Right lobe of liver (tissue), 6 donors: Measurements from ENCODE around the gene MARCHF10. TPM values are rescaled to one million over a fixed set of nuclear protein-coding genes. Genes with fewer than 3 reads are reported as not detected.

Source experiments
- ATAC-seq, 4 donors: fragments of 200-7000 bp; cut with Tn5 transposase; one replicate each; pipeline ENCODE4 v1.9.1; 2020; ENCODE audit warnings: mild to moderate bottlenecking in 4 of 4, moderate library complexity in 4 of 4
- DNase-seq, 3 donors: peaks; one replicate each; pipeline ENCODE4 v3.0.0-alpha.2; 2020
- H3K27ac ChIP-seq, 3 donors: fragments of 200-600 bp; one replicate each; pipeline ENCODE4 v1.8.0; 2022
- H3K27me3 ChIP-seq, 2 donors: fragments of 200-600 bp; one replicate each; pipeline ENCODE4 v1.8.0; 2022
- H3K36me3 ChIP-seq, 4 donors: fragments of 200-600 bp; sonication (generic) in 1 of 4; one replicate each; pipeline versions ENCODE4 v1.5.1 to v1.8.0; 2017 to 2022; ENCODE audit warnings: control low read depth in 1 of 4
- H3K4me1 ChIP-seq, 4 donors: fragments of 200-600 bp; sonication (generic) in 1 of 4; one replicate each; pipeline versions ENCODE4 v1.5.1 to v1.8.0; 2017 to 2022; ENCODE audit warnings: control low read depth in 1 of 4
- H3K4me3 ChIP-seq, 3 donors: fragments of 200-600 bp; one replicate each; pipeline ENCODE4 v1.8.0; 2022
- H3K9me3 ChIP-seq, 4 donors: fragments of 200-600 bp; sonication (generic) in 1 of 4; one replicate each; pipeline versions ENCODE4 v1.5.1 to v1.8.0; 2017 to 2022; ENCODE audit warnings: control low read depth in 1 of 4
- CTCF ChIP-seq, 4 donors: fragments of 200-600 bp in 3 of 4; fragments of 450-650 bp in 1 of 4; IDR thresholded peaks; one replicate each; pipeline versions ENCODE4 v1.5.1 to v1.8.0; 2016 to 2022; ENCODE audit warnings: antibody characterized with exemption in 4 of 4, mild to moderate bottlenecking in 2 of 4
- POLR2A ChIP-seq: fragments of 450-650 bp; IDR thresholded peaks from one replicate; pipeline ENCODE4 v1.6.1; 2017; ENCODE audit warnings: antibody characterized with exemption, mild to moderate bottlenecking
- WGBS: methylation state at CpG from one replicate; pipeline ENCODE4 v1.1.6; 2018; ENCODE audit warnings: low coverage, low lambda C conversion rate; ENCODE audit not compliant: insufficient coverage; ENCODE audit errors: missing lambda C conversion rate; 5-methylcytosine and 5-hydroxymethylcytosine counted together
- intact Hi-C, 2 donors: fragments of 100-400 bp; cut with DNase I; formaldehyde crosslinking; loops; one replicate each; pipeline versions ENCODE4 v1.11.2 to v1.14.1; 2022
- total RNA-seq, 6 experiments: library from RNA; depleted of rRNA in 2 of 6; stranded (reverse); fragments of >200 nt in 2 of 6; fragmentation: NEBNext Ultra II Directional in 3 of 6; extraction: Animal tissue kit (Norgen Biotek cat#: 25700) in 3 of 6; gene quantifications; one replicate each; pipeline versions ENCODE4 v1.1.0 to v1.2.4, GENCODE V29; 2016 to 2023
- donor health status: DM: no; HTN: yes; CAD: no.
- donor health status: DM: no; HTN: no; CAD: no.
- donor health status: DM: no; HTN: no; CAD: no.
- donor health status: DM: no; HTN: yes; CAD: no.
- donor health status: DM: no; HTN: yes; CAD: no.

Gene MARCHF10
- total RNA-seq, 6 experiments from 2014 or later = not detected

- Histone ChIP-seq H3K4me3 (no peak overlapping the region), H3K27ac (no peak overlapping the region), H3K9me3 (no peaks in the 10 kb centered on the region), H3K36me3 (no peaks in the 10 kb centered on the region), H3K27me3 (no peaks in the 10 kb centered on the region), H3K4me1 (no peaks in the 10 kb centered on the region)
- no peak for TF ChIP-seq POLR2A
- no peak for TF ChIP-seq CTCF (IDR thresholded peaks at IDR 0.05)
- intact Hi-C loops = no loop called here
- no peak for DNase-seq
- ATAC-seq = no peak
- 85% methylated on average over 5 of the region's 8 CpGs for WGBS
Measured at GRCh38 chr17:62714016-62714777, 93.9 kb downstream of the MARCHF10 start.

GRCh38 chr17:62713086-62713881 is 94.8 kb downstream of the MARCHF10 start:
- Histone ChIP-seq H3K9me3 (no peaks in the 10 kb centered on the region), H3K27me3 (no peaks in the 10 kb centered on the region), H3K27ac (no peak overlapping the region), H3K36me3 (no peaks in the 10 kb centered on the region), H3K4me3 (no peak overlapping the region), H3K4me1 (no peaks in the 10 kb centered on the region)
- intact Hi-C loops = no loop called here
- ATAC-seq (no peak), DNase-seq (no peak)
- WGBS = 81% methylated on average over 13 of the region's 17 CpGs
- no peak for TF ChIP-seq POLR2A
- TF ChIP-seq CTCF (IDR thresholded peaks at IDR 0.05) = no peak

GRCh38 chr17:62712171-62712581 is 95.9 kb downstream of the MARCHF10 start:
- DNase-seq = no peak
- Histone ChIP-seq H3K9me3 (no peaks in the 10 kb centered on the region), H3K4me1 (no peaks in the 10 kb centered on the region), H3K4me3 (no peak overlapping the region), H3K27ac (no peak overlapping the region), H3K27me3 (no peaks in the 10 kb centered on the region), H3K36me3 (no peaks in the 10 kb centered on the region)
- intact Hi-C loops = no loop called here
- WGBS = 43% methylated on average over 1 of the region's 8 CpGs
- no peak for ATAC-seq
- no peak for TF ChIP-seq CTCF (IDR thresholded peaks at IDR 0.05)
- no peak for TF ChIP-seq POLR2A

- 43% methylated on average over 1 of the region's 2 CpGs for WGBS
- DNase-seq = no peak
- Histone ChIP-seq H3K4me1 (peaks cover 0 to 7% (median 0%) of the 10 kb centered on the region in 4 donors), H3K27ac (no peak overlapping the region), H3K27me3 (no peaks in the 10 kb centered on the region), H3K36me3 (no peaks in the 10 kb centered on the region), H3K4me3 (no peak overlapping the region), H3K9me3 (no peaks in the 10 kb centered on the region)
- no peak for TF ChIP-seq POLR2A
- TF ChIP-seq CTCF (IDR thresholded peaks at IDR 0.05) = no peak
- intact Hi-C loops = no loop called here
- no peak for ATAC-seq
Measured at GRCh38 chr17:62708587-62708986, 99.5 kb downstream of the MARCHF10 start.
